ENCODE results near the gene TCEANC. TPM values are rescaled to one million over a fixed set of nuclear protein-coding genes. Genes with fewer than 3 reads are reported as not detected.

Gene TCEANC
- total RNA-seq, 2 donors from 2014 or later: 2.2 to 4.3 TPM

DNA sequence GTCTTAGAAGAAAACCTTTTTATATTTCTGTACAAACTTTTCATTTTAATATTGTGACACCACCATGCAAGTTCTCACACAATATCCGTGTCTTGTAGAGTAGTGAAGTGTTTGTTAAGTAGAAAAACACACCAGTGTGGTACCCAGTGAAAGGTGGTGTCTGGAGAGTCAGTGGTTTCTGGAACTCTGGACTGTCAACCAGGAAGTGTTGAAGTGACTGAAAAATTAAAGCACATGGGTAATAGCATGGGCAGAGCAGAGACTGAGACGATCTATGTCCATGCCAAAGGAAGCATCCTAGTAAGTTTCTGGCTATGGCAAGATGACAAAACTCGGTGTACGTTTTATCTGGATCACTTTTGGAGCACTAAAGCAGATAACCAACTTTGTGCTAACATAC is 58.2 kb downstream of the TCEANC start:
- DNase-seq: no peak
- intact Hi-C loops (cut with DNase I, micrococcal nuclease): no loop called here
- ATAC-seq: peak; percentile 54

Other genes starting within 250 kb of the TCEANC start
- under 1 TPM in 1 of 2 donors, not detected in 1; 0.11 TPM for gene EGFL6, start 83.5 kb upstream of the TCEANC start, total RNA-seq
- gene RAB9A, start 36.0 kb downstream of the TCEANC start, total RNA-seq: 10 to 100 TPM; 28.0 to 70.6 TPM
- gene TRAPPC2, start 81.5 kb downstream of the TCEANC start, total RNA-seq: 10 to 100 TPM; 21.7 TPM
- gene OFD1, start 81.6 kb downstream of the TCEANC start, total RNA-seq: 10 to 100 TPM; 27.7 to 36.3 TPM
- gene GPM6B, start 164.0 kb downstream of the TCEANC start, total RNA-seq: 1 to 10 TPM; 1.9 to 9.3 TPM